HG03060 (cell line): ENCODE measurements around the gene GLT6D1.
"Not testable (repeated sequence)": the region's sequence is repeated elsewhere in the genome, so short reads cannot be mapped to it uniquely, and the experiment has no call there.

ENCODE experiments used
- ATAC-seq: cut with Tn5 transposase; IDR thresholded peaks from one replicate; pipeline ENCODE4 v1.9.1; 2021; ENCODE audit warnings: low read depth, moderate number of reproducible peaks; ENCODE audit not compliant: unreplicated experiment

Gene GLT6D1

DNA sequence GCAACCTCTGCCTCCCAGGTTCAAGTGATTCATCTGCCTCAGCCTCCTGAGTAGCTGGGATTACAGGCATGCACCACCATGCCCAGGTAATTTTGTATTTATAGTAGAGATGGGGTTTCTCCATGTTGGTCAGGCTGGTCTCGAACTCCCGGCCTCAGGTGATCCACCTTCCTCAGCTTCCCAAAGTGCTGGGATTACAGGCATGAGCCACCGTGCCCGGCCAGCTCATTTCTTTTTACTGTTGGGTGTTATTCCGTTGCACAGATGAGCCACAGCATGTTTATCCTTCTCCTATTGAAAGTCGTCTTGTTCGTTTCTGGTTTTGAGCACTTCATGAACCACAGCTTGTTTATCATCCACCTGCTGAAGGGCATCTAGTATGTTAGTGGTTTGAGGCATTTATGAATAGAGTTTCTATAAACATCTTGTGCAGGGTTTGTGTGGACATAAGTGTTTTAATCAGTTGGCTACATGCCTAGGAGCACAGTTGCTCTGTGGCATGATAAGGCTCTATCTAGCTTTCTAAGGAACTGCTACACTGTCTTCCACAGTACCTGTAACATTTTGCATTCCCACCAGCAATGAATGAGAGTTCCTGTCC lies 2.3 kb downstream of the GLT6D1 start:
- ATAC-seq, result not testable (repeated sequence)

DNA sequence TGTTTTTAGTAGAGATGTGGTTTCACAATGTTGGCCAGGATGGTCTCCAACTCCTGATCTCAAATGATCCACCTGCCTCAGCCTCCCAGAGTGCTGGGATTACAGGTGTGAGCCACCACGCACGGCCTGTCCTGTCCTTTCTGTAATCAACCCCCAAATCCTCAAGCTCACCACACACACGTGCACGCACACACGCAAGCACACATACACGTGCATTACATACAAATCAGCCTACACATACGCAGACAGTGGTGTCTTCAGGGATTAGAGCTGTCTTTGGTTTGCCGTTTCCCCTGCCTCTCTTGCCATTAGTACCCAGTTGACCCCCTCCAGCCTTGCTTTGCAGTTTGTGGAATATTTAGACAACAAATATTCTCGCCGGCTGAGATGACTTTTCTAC lies 6.5 kb downstream of the GLT6D1 start:
- no peak for ATAC-seq

GRCh38 chr9:135624282-135624681 lies 15.1 kb downstream of the GLT6D1 start:
- ATAC-seq, result no peak

GRCh38 chr9:135622415-135623020 lies 16.8 kb downstream of the GLT6D1 start:
- no peak for ATAC-seq

DNA sequence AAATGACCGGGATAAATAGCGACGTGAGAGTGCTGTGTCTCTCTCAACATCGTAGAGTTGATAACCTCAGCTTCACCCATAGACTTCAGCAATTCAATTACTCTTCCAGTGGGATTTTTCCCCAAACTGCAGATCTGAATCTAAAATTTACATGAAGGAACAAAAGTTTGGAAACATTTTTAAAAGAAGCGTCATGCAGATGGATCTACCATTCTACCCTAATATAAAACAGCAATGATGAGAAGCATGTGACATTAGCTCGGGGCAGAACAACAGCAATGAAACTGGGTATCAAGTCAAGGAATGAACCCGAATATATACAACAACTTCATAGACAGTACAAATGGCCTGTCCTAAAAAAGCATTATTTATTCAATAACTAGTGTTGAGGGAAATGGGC lies 18.8 kb downstream of the GLT6D1 start:
- ATAC-seq, result no peak

DNA sequence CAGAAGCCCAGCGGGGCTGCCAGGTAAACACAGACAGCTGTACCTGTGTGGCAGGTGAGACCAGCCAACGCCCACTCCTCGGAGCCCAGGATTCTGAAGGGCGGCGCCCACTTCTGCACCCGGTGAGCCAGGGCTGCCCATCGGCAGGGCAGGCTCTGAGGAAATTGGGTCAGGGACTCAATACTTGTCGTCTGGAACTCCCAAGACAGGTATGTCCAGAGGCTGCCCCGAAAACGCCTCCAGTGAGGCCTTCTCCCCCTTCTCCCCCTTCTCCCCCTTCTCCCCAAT lies 19.8 kb downstream of the GLT6D1 start:
- ATAC-seq, result no peak

DNA sequence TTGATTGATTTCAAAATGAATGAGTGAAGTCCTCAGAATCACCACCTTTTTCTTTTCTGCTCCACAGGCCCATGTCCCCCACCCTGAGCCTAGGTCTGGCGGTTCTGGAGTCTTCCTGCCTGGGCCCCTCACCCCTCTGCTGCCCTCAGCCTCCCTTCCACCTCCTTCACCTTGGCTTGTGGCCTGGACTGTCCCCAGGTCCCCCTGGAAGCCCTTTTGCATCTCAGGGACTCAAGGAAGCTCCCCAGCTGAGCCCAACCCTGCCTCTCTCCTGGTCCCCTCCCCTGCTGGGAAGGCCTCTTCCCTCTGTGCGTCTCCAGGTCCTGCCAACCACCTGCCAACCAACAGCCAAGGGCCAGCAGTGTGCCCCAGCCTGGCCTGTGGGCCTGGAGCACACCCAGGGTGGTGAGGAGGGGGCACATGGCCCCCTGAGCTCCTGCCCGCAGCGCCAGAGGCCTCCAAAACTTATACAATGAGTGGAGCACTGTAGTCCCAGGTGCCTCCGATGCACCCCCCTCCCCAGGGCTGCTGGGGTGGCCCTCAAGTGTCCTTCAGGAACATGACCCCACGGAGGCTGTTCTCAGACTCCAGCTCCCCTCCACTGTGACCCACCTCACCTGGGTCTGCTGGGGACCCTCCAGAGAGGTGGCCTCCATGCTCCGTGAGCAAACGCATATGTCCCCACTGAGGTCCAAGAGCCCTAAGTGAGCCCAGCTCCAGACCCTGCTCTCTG lies 20.3 kb downstream of the GLT6D1 start:
- ATAC-seq, result no peak

GRCh38 chr9:135617991-135618411 lies 21.3 kb downstream of the GLT6D1 start:
- no peak for ATAC-seq

- ATAC-seq, result no peak
These were observed 21.8 kb downstream of the GLT6D1 start for GRCh38 chr9:135617538-135617900.

DNA sequence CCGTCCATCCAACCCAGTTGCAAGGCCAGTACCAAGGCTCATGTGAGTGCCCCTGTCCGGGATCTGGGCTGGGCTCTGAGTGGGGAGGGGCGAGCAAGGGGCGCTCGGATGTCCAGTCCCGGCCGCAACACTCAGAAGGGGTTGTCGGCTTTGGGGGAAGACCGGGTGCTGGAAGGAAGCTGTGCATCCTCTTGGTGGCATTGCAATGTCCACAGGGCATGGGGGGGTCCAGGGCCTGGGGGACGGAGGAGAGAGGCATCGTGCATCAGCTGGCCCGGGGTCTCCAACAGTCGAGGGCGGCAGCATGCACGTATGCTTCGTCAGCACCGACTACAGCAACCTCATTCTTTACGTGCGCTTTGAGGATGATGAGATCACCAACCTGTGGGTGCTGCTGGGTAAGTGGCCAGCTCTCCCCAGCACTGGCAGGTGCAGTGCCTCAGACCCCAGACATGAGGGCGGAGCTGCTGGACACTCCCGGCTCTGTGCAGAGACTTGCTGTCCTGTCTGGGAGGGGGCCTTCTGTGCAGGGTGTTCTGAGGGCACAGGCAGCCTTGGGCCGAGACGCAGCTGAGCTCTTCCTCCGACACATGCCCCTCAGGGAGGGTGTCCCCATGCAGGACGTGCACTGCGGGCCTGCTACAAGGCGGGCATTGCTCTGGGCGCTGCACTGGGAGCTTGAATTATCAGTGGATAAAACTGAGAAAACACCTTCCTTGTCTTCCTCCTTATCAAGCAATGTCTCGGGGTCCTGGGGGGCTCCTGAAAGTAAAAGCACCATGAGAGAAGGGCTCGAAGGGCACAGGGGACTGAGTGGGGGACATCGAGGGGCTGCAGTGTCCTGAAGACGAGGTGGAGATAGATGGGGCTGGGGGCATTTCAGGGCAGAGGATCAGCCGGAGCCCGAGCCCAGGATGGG lies 22.5 kb downstream of the GLT6D1 start:
- ATAC-seq, result no peak

- no peak for ATAC-seq
These were observed 23.4 kb downstream of the GLT6D1 start for GRCh38 chr9:135615666-135616618.

DNA sequence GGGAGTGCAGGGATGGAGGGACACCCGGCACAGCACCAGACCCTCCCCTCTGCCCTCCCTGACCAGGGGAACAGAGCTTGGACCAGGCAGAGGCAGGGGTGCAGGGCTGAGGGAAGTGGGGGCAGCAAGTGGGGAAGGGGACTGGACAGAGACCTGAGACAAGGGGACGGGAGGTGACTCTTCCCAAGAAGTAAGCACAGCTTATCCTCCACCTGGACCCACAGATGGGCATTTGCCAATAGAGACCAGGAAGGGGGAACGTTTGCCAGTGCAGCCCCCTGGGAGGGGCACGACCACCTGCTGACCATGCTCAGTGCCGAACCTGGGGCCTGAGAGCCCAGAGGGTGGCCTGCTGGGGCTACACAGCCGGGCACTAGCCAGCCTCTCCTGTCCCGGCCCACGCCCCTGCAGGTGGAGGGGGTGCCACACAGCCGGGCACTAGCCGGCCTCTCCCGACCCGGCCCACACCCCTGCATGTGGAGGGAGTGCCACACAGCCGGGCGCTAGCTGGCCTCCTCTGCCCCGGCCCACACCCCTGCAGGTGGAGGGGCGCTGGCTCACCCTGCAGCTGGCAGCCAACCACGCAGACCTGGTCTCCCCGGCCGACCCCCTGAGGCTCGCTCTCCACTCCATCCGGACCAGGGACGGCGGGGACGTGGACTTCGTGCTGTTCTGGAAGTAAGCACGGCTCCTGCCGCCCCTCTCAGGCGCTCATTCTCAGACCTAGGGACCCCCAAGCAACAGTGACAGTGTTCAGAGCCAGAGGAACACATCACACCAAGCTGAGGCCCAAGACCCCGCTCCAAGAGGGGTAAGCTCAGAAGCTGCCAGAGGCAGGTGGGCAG lies 24.3 kb downstream of the GLT6D1 start:
- no peak for ATAC-seq

DNA sequence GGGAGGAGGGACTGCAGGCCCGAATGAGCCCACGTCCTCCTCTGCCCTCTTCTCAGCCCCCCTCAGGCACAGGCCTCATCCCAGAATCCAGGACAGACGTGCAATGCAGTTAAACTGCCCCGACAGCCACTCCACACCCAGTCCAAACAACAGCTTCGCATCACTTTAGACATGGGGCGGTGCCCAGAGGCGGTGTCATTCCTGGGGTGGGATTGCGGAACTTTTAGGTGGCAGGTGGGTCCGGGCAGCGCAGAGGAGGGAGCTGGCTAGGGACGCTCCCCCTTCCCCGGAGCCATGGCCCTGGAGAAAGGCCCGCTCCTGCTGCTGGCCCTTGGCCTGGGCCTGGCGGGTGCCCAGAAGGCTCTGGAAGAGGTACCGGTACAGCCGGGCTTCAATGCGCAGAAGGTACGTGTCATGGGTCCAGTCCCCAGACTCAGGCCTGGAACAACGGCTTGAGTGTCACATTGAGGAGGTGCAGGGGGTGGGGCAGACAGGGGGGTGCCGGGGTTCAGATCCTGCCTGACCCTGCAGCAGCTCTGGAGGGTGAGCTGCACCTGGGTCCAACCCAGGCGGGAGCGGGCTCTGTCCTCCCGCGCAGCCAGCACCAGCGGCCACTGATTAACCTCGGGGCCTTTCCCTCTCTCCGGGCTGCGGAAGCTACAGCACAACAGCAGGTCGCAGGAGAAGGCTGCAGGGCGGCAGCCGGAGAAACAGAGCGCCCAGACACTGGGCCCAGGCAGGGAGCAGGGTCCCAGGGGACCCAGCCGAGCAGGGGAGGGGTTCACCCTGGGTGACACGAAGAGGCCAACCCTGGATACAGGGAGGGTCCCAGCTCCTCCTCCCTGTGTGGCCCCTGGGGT lies 25.2 kb downstream of the GLT6D1 start:
- no peak for ATAC-seq

DNA sequence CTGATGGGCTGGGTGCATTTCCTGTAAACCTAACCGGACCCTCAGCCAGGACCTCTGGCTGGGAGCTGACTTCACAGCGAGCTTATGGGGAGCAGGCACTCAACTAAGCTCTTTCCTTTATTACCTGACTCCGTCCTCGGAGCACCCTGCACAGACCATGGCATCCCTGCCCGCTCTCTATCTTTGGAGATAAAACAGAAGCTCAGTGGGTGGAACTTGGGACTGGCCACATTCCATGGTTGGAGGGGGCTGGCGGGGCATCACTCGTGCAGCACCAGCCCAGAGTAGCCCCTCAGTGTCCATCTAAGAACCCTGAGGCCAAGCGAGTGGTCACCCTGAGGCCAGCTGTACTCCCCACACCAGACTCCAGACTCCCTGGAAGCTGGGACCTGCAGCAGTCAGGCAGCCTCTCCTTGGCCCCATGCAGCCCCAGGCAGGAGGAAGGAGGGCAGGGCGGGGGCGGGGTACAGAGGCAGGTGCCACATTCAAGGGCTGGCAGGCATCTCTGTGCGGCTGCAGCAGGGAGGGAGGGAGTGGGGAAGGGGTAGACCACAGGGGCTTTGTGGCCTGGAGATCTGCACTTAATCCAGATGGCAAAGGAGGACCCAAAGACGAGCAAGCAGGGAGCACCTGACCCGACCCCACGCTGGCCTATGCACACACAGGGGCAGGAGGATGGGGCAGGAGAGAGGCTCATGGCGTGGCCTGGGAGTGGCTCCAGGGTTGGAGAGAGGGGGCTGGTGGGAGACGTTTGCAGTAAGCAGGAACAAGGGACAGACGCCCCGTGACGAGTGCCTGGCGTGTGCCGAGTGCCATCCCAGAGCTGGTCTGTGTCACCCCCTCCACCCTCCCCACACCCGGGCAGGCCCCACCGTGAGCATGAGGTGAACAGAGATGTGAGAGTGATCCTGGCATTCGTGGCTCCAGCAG lies 26.1 kb downstream of the GLT6D1 start:
- ATAC-seq, result no peak

DNA sequence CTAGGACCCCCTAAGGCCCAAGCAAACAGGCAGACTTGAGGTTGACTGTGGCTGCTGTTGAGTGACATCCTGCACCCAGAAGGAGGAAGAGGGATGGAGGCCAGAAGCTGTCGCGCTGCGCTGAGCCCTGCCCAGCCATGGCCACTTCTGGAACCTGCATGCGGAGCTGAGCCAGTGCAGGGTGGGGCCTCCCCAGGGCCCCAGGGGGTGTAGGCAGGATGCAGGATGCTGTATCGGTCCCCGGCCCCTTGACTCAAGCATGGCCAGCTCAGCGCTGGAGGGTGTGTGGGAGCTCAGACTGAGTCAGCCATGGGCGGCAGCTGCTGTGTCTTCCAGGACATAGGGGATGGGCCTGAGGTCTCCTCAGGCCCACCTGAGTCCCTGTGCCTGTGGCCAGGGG lies 26.9 kb downstream of the GLT6D1 start:
- no peak for ATAC-seq

GRCh38 chr9:135611875-135612209 lies 27.5 kb downstream of the GLT6D1 start:
- no peak for ATAC-seq

GRCh38 chr9:135611142-135611874 lies 28.0 kb downstream of the GLT6D1 start:
- no peak for ATAC-seq
